ENCODE measurements around the gene MYZAP. TPM values are rescaled to one million over a fixed set of nuclear protein-coding genes. Genes with fewer than 3 reads are reported as not detected.

Gene MYZAP
- total and polyA plus RNA-seq, 2 of the 8 experiments (the other 6 are each of a cell fraction or from before 2014, with no cell fraction given) = 0.41 to 0.65 TPM

- no peaks in the 10 kb centered on the region for H3K79me2 ChIP-seq (ENCODE audit: control insufficient read depth in 1 of 2, insufficient read depth in 2 of 2, low read length in 2 of 2)
- ChIA-PET POLR2A (ENCODE audit: partially characterized antibody) (no interaction called here), CTCF (ENCODE audit: partially characterized antibody) (interaction anchor here (1.3 to 1.7 kb wide), 3 partner anchors 11 to 232 kb away, joined by 3 to 4 read pairs (median 4); no protein-coding TSS in a partner anchor)
- no peak for TF ChIP-seq SUZ12 (IDR thresholded peaks at IDR 0.05; ENCODE audit: low read length)
- TF ChIP-seq TEAD4 (IDR thresholded peaks at IDR 0.05; ENCODE audit: low read depth, low read length) = no peak
- TF ChIP-seq, protein P1, sequence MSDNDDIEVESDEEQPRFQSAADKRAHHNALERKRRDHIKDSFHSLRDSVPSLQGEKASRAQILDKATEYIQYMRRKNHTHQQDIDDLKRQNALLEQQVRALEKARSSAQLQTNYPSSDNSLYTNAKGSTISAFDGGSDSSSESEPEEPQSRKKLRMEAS (IDR thresholded peaks at IDR 0.05) = no peak
- no peak for TF ChIP-seq CTCF (IDR thresholded peaks at IDR 0.05; ENCODE audit: control extremely low read depth in 1 of 3, insufficient read depth in 1 of 3, low read depth in 1 of 3, low read length in 3 of 3)
Measured at GRCh38 chr15:57572468-57572867, 19.2 kb upstream of the MYZAP start.

More at GRCh38 chr15:57572468-57572867, 19.2 kb upstream of the MYZAP start:
- DNase-seq (ENCODE audit: low read depth in 1 of 2, low spot score in 2 of 2) (no peak), FAIRE-seq (no peak)
- H3K23ac ChIP-seq (ENCODE audit: insufficient read length) = no peak overlapping the region
- no peak overlapping the region for H3K56ac ChIP-seq (replicated peaks; ENCODE audit: insufficient read length, low read depth, low read length)
- H3K27me3 ChIP-seq (replicated peaks in 1 of 4; ENCODE audit: control insufficient read depth in 3 of 4, extremely low read depth in 1 of 4, insufficient read depth in 3 of 4, low read length in 3 of 4) = no peaks in the 10 kb centered on the region
- H2BK120ac ChIP-seq (replicated peaks; ENCODE audit: low read depth, low read length) = no peak overlapping the region
- H2AFZ ChIP-seq (ENCODE audit: low read length) = no peak overlapping the region
- H3K27ac ChIP-seq (ENCODE audit: low read depth, low read length) = no peak overlapping the region
- no peak overlapping the region for H2BK20ac ChIP-seq (ENCODE audit: low read length)
- no peak overlapping the region for H2AK5ac ChIP-seq (ENCODE audit: low read depth, low read length)
- no peak overlapping the region for H2BK12ac ChIP-seq (ENCODE audit: low read depth, low read length)
- H4K20me1 ChIP-seq (replicated peaks in 1 of 2; ENCODE audit: control insufficient read depth in 1 of 2, insufficient read depth in 2 of 2, low read length in 2 of 2) = no peaks in the 10 kb centered on the region
- H3K14ac ChIP-seq (ENCODE audit: insufficient read length) = no peak overlapping the region
- no peak overlapping the region for H2BK5ac ChIP-seq (ENCODE audit: low read depth, low read length)
- no peaks in the 10 kb centered on the region; the same call in 1 of the 2 replicates for H3K23me2 ChIP-seq (ENCODE audit: low read depth, low read length)
- H3K4ac ChIP-seq (replicated peaks; ENCODE audit: insufficient read length, low read depth, low read length) = no peak overlapping the region
- no peak overlapping the region for H3K18ac ChIP-seq (ENCODE audit: extremely low read depth, low read length)
- WGBS, 2 experiments (ENCODE audit: extremely low coverage in 1 of 2, insufficient coverage in 1 of 2, insufficient read length in 1 of 2, insufficient replicate concordance in 2 of 2, low coverage in 1 of 2, low lambda C conversion rate in 2 of 2, missing lambda C conversion rate in 1 of 2) = 96% methylated on average over 3 of the region's 3 CpGs; no CpG with 5 or more reads in 1 of the 2 experiments
- no peak overlapping the region for H4K91ac ChIP-seq (replicated peaks; ENCODE audit: insufficient read length, low read length)
- no peak overlapping the region for H2BK15ac ChIP-seq (ENCODE audit: low read length)
- H3K9ac ChIP-seq (replicated peaks in 1 of 4; ENCODE audit: extremely low read depth in 1 of 4, low read depth in 3 of 4, low read length in 3 of 4) = no peak overlapping the region
- H3K9me3 ChIP-seq (ENCODE audit: insufficient read depth in 2 of 2, low read depth in 1 of 2, low read length in 1 of 2) = no peaks in the 10 kb centered on the region
- H3K79me1 ChIP-seq (ENCODE audit: low read depth, low read length) = no peaks in the 10 kb centered on the region
- no peaks in the 10 kb centered on the region for H3K36me3 ChIP-seq (ENCODE audit: control insufficient read depth in 2 of 4, insufficient read depth in 4 of 4, low read length in 3 of 4)
- H3K4me1 ChIP-seq (replicated peaks in 1 of 4; ENCODE audit: control insufficient read depth in 3 of 4, insufficient read depth in 4 of 4, low read length in 3 of 4) = peaks cover 0 to 2% (median 0%) of the 10 kb centered on the region in 4 experiments; a peak in 2 of 7 replicates
- H4K8ac ChIP-seq (ENCODE audit: extremely low read depth, insufficient read depth, low read length) = no peak overlapping the region
- no peak overlapping the region for H3K4me2 ChIP-seq (ENCODE audit: insufficient read depth in 1 of 2, low read depth in 2 of 2, low read length in 2 of 2)
- H4K5ac ChIP-seq (ENCODE audit: insufficient read length, low read depth, low read length) = no peak overlapping the region
- H3K4me3 ChIP-seq (ENCODE audit: extremely low read depth in 1 of 4, insufficient read depth in 2 of 4, low read depth in 3 of 4, low read length in 4 of 4) = no peak overlapping the region

All from H1 (cell line).